Cardiac muscle cell (in vitro differentiated cells and primary cell): Measurements from ENCODE around the gene HOXB8. TPM values are rescaled to one million over a fixed set of nuclear protein-coding genes. Genes with fewer than 3 reads are reported as not detected.

Source experiments
- DNase-seq, 2 donors: peaks; one replicate each; pipeline versions ENCODE4 v3.0.0 to v3.0.0-alpha.2; 2010 to 2017; ENCODE audit warnings: low read depth in 1 of 2, low spot score in 1 of 2
- H3K27ac ChIP-seq: fragments of 200-600 bp; sonication (generic); 2 replicates; pipeline ENCODE4 v1.5.1; 2016
- H3K27me3 ChIP-seq: fragments of 200-600 bp; sonication (generic); 2 replicates; pipeline ENCODE4 v1.6.0; 2016; ENCODE audit warnings: control low read depth
- H3K36me3 ChIP-seq: fragments of 200-600 bp; sonication (generic); 2 replicates; pipeline ENCODE4 v1.5.1; 2016; ENCODE audit warnings: control low read depth
- H3K4me1 ChIP-seq: fragments of 200-600 bp; sonication (generic); 2 replicates; pipeline ENCODE4 v1.8.1; 2017; ENCODE audit warnings: low read depth, mild to moderate bottlenecking, mixed run types
- H3K4me3 ChIP-seq: fragments of 200-600 bp; sonication (generic); 2 replicates; pipeline ENCODE4 v1.5.1; 2016; ENCODE audit warnings: mild to moderate bottlenecking
- H3K9me3 ChIP-seq: fragments of 200-600 bp; sonication (generic); 2 replicates; pipeline ENCODE4 v1.5.1; 2017; ENCODE audit warnings: low read depth, mild to moderate bottlenecking, control low read depth
- CTCF ChIP-seq: IDR thresholded peaks from 2 replicates; pipeline ENCODE4 v1.5.1; 2012; ENCODE audit warnings: low read depth, mild to moderate bottlenecking, low read length
- polyA plus RNA-seq: library from polyadenylated mRNA; unstranded; fragments of >200 nt; fragmentation: Nextera tagmentation; extraction: Ambion mirVana; gene quantifications from 2 replicates; pipeline ENCODE4 v1.2.1, GENCODE V29; 2016
- total RNA-seq: library from RNA; depleted of rRNA; stranded (reverse); fragments of >200 nt; gene quantifications from 2 replicates; pipeline ENCODE4 v1.2.3, GENCODE V29; 2016

HOXB8 gene
- total and polyA plus RNA-seq, 2 experiments from 2014 or later, result not detected

- H3K36me3 ChIP-seq, result no peaks in the 10 kb centered on the region
- DNase-seq, result no peak
- peaks cover 47% of the 10 kb centered on the region for H3K4me1 ChIP-seq
- no peak overlapping the region for H3K27ac ChIP-seq
- H3K9me3 ChIP-seq, result no peaks in the 10 kb centered on the region
- peaks cover 100% of the 10 kb centered on the region for H3K27me3 ChIP-seq
- no peak for TF ChIP-seq CTCF
- peak overlapping the region; percentile 2 for H3K4me3 ChIP-seq
Observed at GRCh38 chr17:48568499-48569239, 46.4 kb downstream of the HOXB8 start.

- no peak overlapping the region for H3K4me3 ChIP-seq
- TF ChIP-seq CTCF, result no peak
- H3K36me3 ChIP-seq, result no peaks in the 10 kb centered on the region
- H3K9me3 ChIP-seq, result no peaks in the 10 kb centered on the region
- H3K4me1 ChIP-seq, result peaks cover 47% of the 10 kb centered on the region
- H3K27ac ChIP-seq, result no peak overlapping the region
- H3K27me3 ChIP-seq, result peaks cover 100% of the 10 kb centered on the region
- DNase-seq, result no peak
Observed at GRCh38 chr17:48567646-48568354, 47.3 kb downstream of the HOXB8 start.

- no peak for DNase-seq
- Histone ChIP-seq H3K27me3 (peaks cover 100% of the 10 kb centered on the region), H3K36me3 (no peaks in the 10 kb centered on the region), H3K4me3 (no peak overlapping the region), H3K4me1 (peaks cover 46% of the 10 kb centered on the region), H3K27ac (no peak overlapping the region), H3K9me3 (no peaks in the 10 kb centered on the region)
- TF ChIP-seq CTCF, result no peak
Observed at GRCh38 chr17:48567209-48567608, 47.9 kb downstream of the HOXB8 start.

GRCh38 chr17:48566717-48567116, 48.4 kb downstream of the HOXB8 start:
- DNase-seq, result no peak
- Histone ChIP-seq H3K4me3 (no peak overlapping the region), H3K27me3 (peaks cover 100% of the 10 kb centered on the region), H3K27ac (no peak overlapping the region), H3K4me1 (peaks cover 46% of the 10 kb centered on the region), H3K36me3 (no peaks in the 10 kb centered on the region), H3K9me3 (no peaks in the 10 kb centered on the region)
- no peak for TF ChIP-seq CTCF

GRCh38 chr17:48565925-48566710, 49.0 kb downstream of the HOXB8 start:
- Histone ChIP-seq H3K4me3 (no peak overlapping the region), H3K36me3 (no peaks in the 10 kb centered on the region), H3K27me3 (peaks cover 100% of the 10 kb centered on the region), H3K9me3 (no peaks in the 10 kb centered on the region), H3K4me1 (peaks cover 42% of the 10 kb centered on the region), H3K27ac (no peak overlapping the region)
- DNase-seq, result no peak
- no peak for TF ChIP-seq CTCF
